GM21390 (cell line): Measurements from ENCODE around the gene DIAPH2.

Source experiments
- ATAC-seq: cut with Tn5 transposase; IDR thresholded peaks from one replicate; pipeline ENCODE4 v1.9.1; 2021; ENCODE audit not compliant: unreplicated experiment

Gene DIAPH2

DNA sequence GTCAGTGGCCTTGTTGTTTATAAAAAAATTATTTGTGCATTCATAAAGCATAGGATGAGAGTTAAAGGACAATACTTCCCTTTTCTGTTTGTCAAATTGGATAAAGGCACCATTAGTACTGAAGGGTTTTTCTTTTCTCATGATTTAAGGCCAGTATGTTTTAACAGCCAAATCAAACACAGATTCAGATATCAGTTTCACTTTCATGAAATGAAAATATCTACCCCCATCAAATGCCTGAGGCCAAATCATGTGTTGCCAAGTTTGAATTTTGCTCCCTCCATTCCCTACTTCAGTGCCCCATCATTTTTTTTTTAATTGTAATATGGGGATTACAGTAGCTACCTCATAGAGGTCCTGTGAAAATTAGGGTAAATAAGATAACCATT lies 944.9 kb downstream of the DIAPH2 start:
- no peak for ATAC-seq

DNA sequence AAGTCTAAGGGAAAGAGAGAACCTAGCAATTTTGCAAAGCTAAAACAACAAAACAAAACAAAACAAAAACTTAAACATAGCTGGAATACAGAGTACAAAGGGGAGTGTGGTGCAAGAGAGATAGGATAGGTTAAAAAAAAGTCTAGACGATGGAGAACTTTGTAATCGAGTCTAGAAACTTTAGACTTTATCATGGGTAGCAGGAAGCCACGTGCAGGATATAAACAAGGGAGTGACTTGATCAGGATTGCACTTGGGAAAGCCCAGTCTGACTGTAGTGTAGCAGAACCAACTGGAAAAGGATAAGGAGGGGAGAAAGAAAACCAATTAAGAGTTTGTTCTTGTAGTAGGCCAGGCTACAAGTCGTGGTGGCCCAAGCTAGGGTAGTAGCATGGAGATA lies 949.2 kb downstream of the DIAPH2 start:
- ATAC-seq = no peak

DNA sequence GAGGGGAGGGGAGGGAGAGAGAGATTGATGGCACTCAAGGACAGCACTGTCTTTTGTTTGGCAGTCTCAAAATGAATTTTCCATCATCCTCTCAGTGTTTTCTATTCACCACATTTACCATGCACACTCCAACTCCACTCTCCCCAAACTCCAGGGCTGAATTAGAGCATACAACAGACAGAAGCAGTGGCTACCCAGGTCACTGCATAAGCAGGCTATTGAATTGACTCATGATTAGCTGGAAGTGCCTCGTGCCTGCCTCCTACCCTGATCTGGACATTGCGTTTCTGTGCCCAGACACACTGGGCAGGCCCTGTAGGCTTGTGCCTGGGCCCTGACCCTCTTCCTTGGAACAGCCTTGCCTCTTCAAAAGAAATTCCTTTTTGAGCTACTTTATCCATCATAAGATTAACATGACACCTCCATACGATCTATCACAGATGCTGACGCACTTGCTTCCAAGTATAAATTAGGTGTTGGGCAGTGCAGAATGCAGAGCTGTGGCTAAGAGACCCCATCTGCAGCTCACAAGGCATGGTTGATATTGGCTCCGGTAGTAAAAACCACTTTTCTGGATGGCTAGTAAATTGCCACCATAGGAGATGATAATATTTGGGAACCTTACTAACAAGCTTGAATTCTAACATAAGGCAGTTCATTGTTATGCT lies 952.0 kb downstream of the DIAPH2 start:
- ATAC-seq = no peak

DNA sequence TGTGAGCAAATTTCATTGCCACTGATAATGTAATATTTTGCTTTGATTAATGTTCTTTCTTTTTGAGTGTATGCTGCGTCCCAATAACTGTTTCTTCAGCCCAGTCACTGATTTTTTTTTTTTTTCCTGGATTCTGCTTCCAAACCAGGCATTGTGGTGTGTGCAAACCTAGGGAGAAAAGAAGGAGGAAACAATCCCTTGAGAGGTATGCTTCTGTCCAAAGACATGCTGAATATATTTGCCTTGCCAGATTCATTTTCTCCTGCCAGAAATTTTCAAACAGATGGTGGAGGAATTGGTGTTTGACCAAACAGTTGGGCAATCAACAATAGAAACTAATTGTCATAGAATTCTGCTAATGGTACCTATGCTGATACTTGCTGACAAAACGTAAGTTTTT lies 952.6 kb downstream of the DIAPH2 start:
- no peak for ATAC-seq

DNA sequence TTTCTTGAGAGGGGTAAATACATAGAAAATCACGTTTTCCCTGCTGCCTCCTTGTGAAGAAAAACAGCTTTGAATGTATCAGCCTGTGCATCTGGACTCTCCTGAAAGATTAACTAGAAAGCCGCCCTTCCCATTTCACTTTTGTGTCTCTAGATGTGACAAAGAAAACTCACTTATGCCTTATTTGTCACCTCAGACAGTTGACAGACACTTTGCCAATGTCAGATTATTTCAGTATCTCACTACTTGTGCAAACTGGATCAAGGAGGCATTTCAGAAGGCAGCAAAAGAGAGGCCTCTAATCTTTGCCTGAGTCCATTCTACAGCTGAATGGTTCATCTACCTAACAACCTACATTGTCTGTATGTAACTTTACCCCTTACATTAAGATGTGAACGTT lies 954.0 kb downstream of the DIAPH2 start:
- ATAC-seq = no peak

DNA sequence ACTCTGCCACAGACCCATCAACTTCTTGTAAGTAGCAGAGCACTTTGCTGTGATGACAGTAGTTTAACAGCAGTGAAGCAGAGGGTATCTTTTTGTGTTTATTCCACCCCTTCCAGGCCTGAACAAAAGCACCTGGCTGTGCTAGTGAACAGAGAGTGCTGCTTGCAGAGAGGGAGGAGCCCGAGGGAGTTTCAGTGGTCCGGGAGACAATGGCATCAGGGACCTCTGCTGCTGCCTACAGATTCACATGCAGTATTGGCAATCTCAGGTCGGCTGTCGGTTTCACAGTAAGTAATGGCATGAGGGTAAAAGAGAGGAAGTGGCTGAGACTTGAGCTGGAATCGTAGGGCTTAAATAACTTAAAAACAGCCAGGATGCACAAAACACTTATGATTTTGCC lies 954.9 kb downstream of the DIAPH2 start:
- peak; percentile 78 for ATAC-seq
